HG03135 (cell line): ENCODE results near the gene PIP5K1A.
"Not testable (repeated sequence)": the region's sequence is repeated elsewhere in the genome, so short reads cannot be mapped to it uniquely, and the experiment has no call there.

Experiments
- ATAC-seq: cut with Tn5 transposase; IDR thresholded peaks from one replicate; pipeline ENCODE4 v1.9.1; 2021; ENCODE audit warnings: mild to moderate bottlenecking, moderate library complexity; ENCODE audit not compliant: unreplicated experiment

The PIP5K1A gene

GRCh38 chr1:151189637-151190445 lies 8.5 kb upstream of the PIP5K1A start, which contains the start of gene VPS72:
Gene VPS72, minus strand, starts transcription at chr1:151190197. Its CDS starts 76 bp downstream, at chr1:151190121.
- peak; percentile 83 for ATAC-seq

- no peak for ATAC-seq
These were observed 6.3 kb upstream of the PIP5K1A start for GRCh38 chr1:151192047-151192446.

- no peak for ATAC-seq
These were observed 5.0 kb upstream of the PIP5K1A start for GRCh38 chr1:151193304-151193703.

GRCh38 chr1:151193856-151194255 lies 4.5 kb upstream of the PIP5K1A start:
- ATAC-seq: no peak

GRCh38 chr1:151194894-151195594 lies 3.3 kb upstream of the PIP5K1A start:
- ATAC-seq: not testable (repeated sequence)

- ATAC-seq: no peak
These were observed 2.0 kb upstream of the PIP5K1A start for GRCh38 chr1:151196292-151196800.

GRCh38 chr1:151197863-151198253 lies 494 bp upstream of the PIP5K1A start:
- ATAC-seq: no peak

GRCh38 chr1:151199873-151200581 lies 1.7 kb downstream of the PIP5K1A start:
- no peak for ATAC-seq

- not testable (repeated sequence) for ATAC-seq
These were observed 7.1 kb downstream of the PIP5K1A start for GRCh38 chr1:151205381-151205965.

- ATAC-seq: no peak
These were observed 12.5 kb downstream of the PIP5K1A start for GRCh38 chr1:151210830-151211229.

GRCh38 chr1:151211972-151212705 lies 13.8 kb downstream of the PIP5K1A start:
- ATAC-seq: no peak

- ATAC-seq: no peak
These were observed 15.2 kb downstream of the PIP5K1A start for GRCh38 chr1:151213560-151213959.

- no peak for ATAC-seq
These were observed 23.3 kb downstream of the PIP5K1A start for GRCh38 chr1:151221616-151222015.

GRCh38 chr1:151222130-151222529 lies 23.8 kb downstream of the PIP5K1A start:
- no peak for ATAC-seq

GRCh38 chr1:151235235-151235634 lies 36.9 kb downstream of the PIP5K1A start:
- ATAC-seq: no peak

- ATAC-seq: no peak
These were observed 39.5 kb downstream of the PIP5K1A start for GRCh38 chr1:151237678-151238466.

GRCh38 chr1:151238467-151238739 lies 40.1 kb downstream of the PIP5K1A start:
- no peak for ATAC-seq

GRCh38 chr1:151242442-151242841 lies 44.1 kb downstream of the PIP5K1A start:
- ATAC-seq: no peak

- ATAC-seq: no peak
These were observed 45.4 kb downstream of the PIP5K1A start for GRCh38 chr1:151243683-151244216.
